K562 (cell line): ENCODE measurements around the gene SNRNP70. TPM values are rescaled to one million over a fixed set of nuclear protein-coding genes. Genes with fewer than 3 reads are reported as not detected.
A peak's percentile ranks its signal among the peaks of the same experiment; 100 is the strongest.

Source experiments
- ATAC-seq: fragments of 200-7000 bp; cut with Tn5 transposase; 3 replicates; pipeline ENCODE4 v1.9.1; 2020; ENCODE audit warnings: moderate library complexity
- BruUV-seq: library from RNA; stranded (reverse); fragments of 400-500 nt; replicated peaks from 2 replicates; lab custom pipeline; 2021; lab: Mats Ljungman, UMichigan
- CTCF ChIA-PET: fragments of 300-600 bp; formaldehyde crosslinking; extraction: SDS; loops from one replicate; lab custom pipeline; 2021; ENCODE audit warnings: low intra/inter-chr PET ratio; lab: Yijun Ruan, JAX
- POLR2A ChIA-PET: fragments of 300-600, 350-650 bp; sonication (Branson Sonifier 250); formaldehyde crosslinking; extraction: SDS; loops from one replicate; lab custom pipeline; 2021; ENCODE audit warnings: antibody characterized with exemption, inconsistent platforms; lab: Yijun Ruan, JAX
- DNase-seq, 4 experiments: peaks; one replicate each; pipeline versions ENCODE4 v3.0.0 to v3.0.0-alpha.2; 2011 to 2018; ENCODE audit warnings: low spot score in 3 of 4, mixed read lengths in 3 of 4; ENCODE audit errors: extremely low read depth in 1 of 4
- FAIRE-seq: peaks from 2 replicates; lab custom pipeline; 2011; peaks lifted over from hg19 to GRCh38; lab: Jason Lieb, UNC
- H2AFZ ChIP-seq: 2 replicates; pipeline ENCODE4 v1.6.0; 2011; ENCODE audit warnings: low read depth, low read length, control low read depth, inconsistent platforms
- H3K27ac ChIP-seq: fragments of 200-600 bp; 3 replicates; pipeline ENCODE4 v1.8.0; 2011; ENCODE audit warnings: low read depth, mild to moderate bottlenecking, control low read depth, inconsistent platforms, low read length, moderate library complexity, mixed read lengths; ENCODE audit errors: extremely low read depth
- H3K27me3 ChIP-seq, 2 experiments: fragments of 300-600 bp in 1 of 2; 2 replicates in 1 of 2; 3 replicates in 1 of 2; pipeline versions ENCODE4 v1.6.0 to v1.8.0; 2011; ENCODE audit warnings: inconsistent platforms in 2 of 2, low read length in 2 of 2, mild to moderate bottlenecking in 1 of 2, mixed read lengths in 1 of 2, moderate library complexity in 1 of 2; ENCODE audit not compliant: control insufficient read depth in 2 of 2, insufficient read depth in 2 of 2
- H3K36me3 ChIP-seq: fragments of 300-600 bp; 3 replicates; pipeline ENCODE4 v1.8.0; 2011; ENCODE audit warnings: mild to moderate bottlenecking, low read length, inconsistent platforms; ENCODE audit not compliant: control insufficient read depth, insufficient read depth
- H3K4me1 ChIP-seq, 2 experiments: fragments of 200-600 bp in 1 of 2; replicated peaks in 1 of 2; 2 replicates in 1 of 2; 3 replicates in 1 of 2; pipeline versions ENCODE4 v1.5.1 to v1.8.0; 2011; ENCODE audit warnings: inconsistent platforms in 2 of 2, low read length in 2 of 2, mild to moderate bottlenecking in 1 of 2, mixed read lengths in 1 of 2, moderate library complexity in 1 of 2; ENCODE audit not compliant: control insufficient read depth in 2 of 2, insufficient read depth in 2 of 2
- H3K4me2 ChIP-seq: 2 replicates; pipeline ENCODE4 v1.6.1; 2011; ENCODE audit warnings: low read length, control low read depth, inconsistent platforms, mixed read lengths; ENCODE audit not compliant: insufficient read depth
- H3K4me3 ChIP-seq: fragments of 200-600 bp; sonication (generic), shearing (Covaris generic); 2 replicates; pipeline ENCODE4 v1.5.1; 2016; ENCODE audit warnings: control low read depth, inconsistent platforms
- H3K79me2 ChIP-seq: fragments of 200-600 bp; 3 replicates; pipeline ENCODE4 v1.8.0; 2011; ENCODE audit warnings: low read length, inconsistent platforms; ENCODE audit not compliant: control insufficient read depth, insufficient read depth
- H3K9ac ChIP-seq, 2 experiments: 2 replicates each; pipeline versions ENCODE4 v1.6.0 to v1.6.1; 2011; ENCODE audit warnings: low read depth in 2 of 2, low read length in 2 of 2, control low read depth in 1 of 2, inconsistent platforms in 1 of 2, mild to moderate bottlenecking in 1 of 2, mixed read lengths in 1 of 2; ENCODE audit not compliant: insufficient read depth in 1 of 2
- H3K9me1 ChIP-seq: one replicate; pipeline ENCODE4 v1.6.0; 2011; ENCODE audit warnings: inconsistent platforms, mild to moderate bottlenecking, low read length, moderate library complexity; ENCODE audit not compliant: control insufficient read depth, insufficient read depth
- H3K9me3 ChIP-seq: replicated peaks from 2 replicates; pipeline ENCODE4 v1.5.1; 2011; ENCODE audit warnings: low read depth, low read length, inconsistent platforms; ENCODE audit not compliant: control insufficient read depth, insufficient read depth
- H4K20me1 ChIP-seq: replicated peaks from 2 replicates; pipeline ENCODE4 v1.6.1; 2011; ENCODE audit warnings: low read length, inconsistent platforms, mixed read lengths; ENCODE audit not compliant: control insufficient read depth, insufficient read depth
- HEY1 ChIP-seq: fragments of 250-450 bp; sonication (Bioruptor Pico); IDR thresholded peaks from 2 replicates; pipeline ENCODE4 v1.5.0; 2020; ENCODE audit warnings: mild to moderate bottlenecking, moderate library complexity, borderline replicate concordance
- HNRNPLL ChIP-seq: fragments of 200-400 bp; formaldehyde crosslinking; IDR thresholded peaks from 2 replicates; pipeline ENCODE4 v1.6.1; 2017; ENCODE audit warnings: low read length, low read depth, mild to moderate bottlenecking; ENCODE audit not compliant: poor library complexity, severe bottlenecking
- KAT7 ChIP-seq: sonication (generic); formaldehyde crosslinking; IDR thresholded peaks from 2 replicates; pipeline ENCODE4 v1.8.0; 2022; ENCODE audit warnings: missing genetic modification reagents, mild to moderate bottlenecking, borderline replicate concordance
- NCOA6 ChIP-seq: fragments of 450-650 bp; IDR thresholded peaks from 2 replicates; pipeline ENCODE4 v1.6.1; 2017; ENCODE audit warnings: mild to moderate bottlenecking
- PHTF2 ChIP-seq: fragments of 250-450 bp; sonication (Bioruptor Pico); IDR thresholded peaks from 2 replicates; pipeline ENCODE4 v1.5.0; 2021; ENCODE audit warnings: mild to moderate bottlenecking
- PML ChIP-seq: IDR thresholded peaks from 2 replicates; pipeline ENCODE4 v1.6.1; 2012; ENCODE audit warnings: low read length, inconsistent platforms
- POLR2A ChIP-seq: fragments of 450-650 bp; conservative IDR thresholded peaks from 2 replicates; pipeline ENCODE4 v1.6.1; 2016
- POLR2B ChIP-seq: fragments of 450-650 bp; IDR thresholded peaks from 2 replicates; pipeline ENCODE4 v1.6.1; 2018; ENCODE audit warnings: low read depth; ENCODE audit not compliant: partially characterized antibody
- RB1 ChIP-seq: fragments of 450-650 bp; IDR thresholded peaks from 2 replicates; pipeline ENCODE4 v1.6.1; 2017; ENCODE audit warnings: low read depth, mild to moderate bottlenecking
- RBBP5 ChIP-seq: fragments of 200-600 bp; sonication (generic); IDR thresholded peaks from 2 replicates; pipeline ENCODE4 v1.6.1; 2012; ENCODE audit warnings: borderline replicate concordance, mild to moderate bottlenecking, low read length, control low read depth, inconsistent platforms; ENCODE audit not compliant: insufficient read depth, poor library complexity, severe bottlenecking
- TAF7 ChIP-seq: fragments of 450-650 bp; IDR thresholded peaks from 2 replicates; pipeline ENCODE4 v1.6.1; 2016; ENCODE audit warnings: missing genetic modification characterization, missing compliant biosample characterization
- TAF9B ChIP-seq: fragments of 450-650 bp; IDR thresholded peaks from 2 replicates; pipeline ENCODE4 v1.6.1; 2018; ENCODE audit warnings: mild to moderate bottlenecking; ENCODE audit not compliant: partially characterized antibody
- WGBS: fragments of 100-300 bp; shearing (Covaris generic); methylation state at CpG from one replicate; pipeline ENCODE4 v1.1.6; 2016; ENCODE audit warnings: low coverage, mixed read lengths; ENCODE audit not compliant: insufficient coverage; ENCODE audit errors: missing lambda C conversion rate; 5-methylcytosine and 5-hydroxymethylcytosine counted together
- in situ Hi-C: fragments of 300-500 bp; cut with MboI; formaldehyde crosslinking; loops from 4 replicates; pipeline ENCODE4 v1.15.0; 2018; ENCODE audit warnings: inconsistent platforms, mixed read lengths
- intact Hi-C: fragments of 100-400 bp; cut with micrococcal nuclease; formaldehyde crosslinking; loops from 2 replicates; pipeline ENCODE4 v1.14.2; 2022
- polyA plus RNA-seq, 8 experiments: library from polyadenylated mRNA; depleted of rRNA in 4 of 8; stranded (reverse) in 5 of 8; unstranded in 3 of 8; fragments of >200 nt; fragmentation: Nextera tagmentation in 2 of 8; fragmentation: Illumina TruSeq in 1 of 8; extraction: Ambion mirVana in 2 of 8; extraction: Trizol in 1 of 8; gene quantifications; 2 replicates each; pipeline versions ENCODE4 v1.2.1 to v1.2.3, GENCODE V29; 2011 to 2014; ENCODE audit warnings: inconsistent platforms in 1 of 8, missing spikeins in 1 of 8
- total RNA-seq, 7 experiments: library from RNA; depleted of rRNA in 6 of 7; stranded (reverse); fragments of >200 nt in 6 of 7; fragmentation: Illumina TruSeq in 2 of 7; extraction: Trizol in 2 of 7; gene quantifications; 2 replicates each; pipeline versions ENCODE4 v1.2.1 to v1.2.3, GENCODE V29; 2011 to 2021; ENCODE audit warnings: low replicate concordance in 1 of 7
- TF ChIP-seq, protein P1 (sequence below): fragments of 450-650 bp; IDR thresholded peaks from 2 replicates; pipeline ENCODE4 v1.6.1; 2014; ENCODE audit warnings: low read depth, mild to moderate bottlenecking, moderate library complexity, borderline replicate concordance
- TF ChIP-seq, protein P2 (sequence below), 2 experiments: fragments of 200-800 bp in 1 of 2; sonication (Bioruptor generic) in 1 of 2; sonication (generic) in 1 of 2; formaldehyde crosslinking in 1 of 2; IDR thresholded peaks in 1 of 2; conservative IDR thresholded peaks in 1 of 2; 2 replicates each; pipeline versions ENCODE4 v1.5.0 to v1.6.1; 2016 to 2020; ENCODE audit warnings: missing compliant biosample characterization in 1 of 2, missing genetic modification characterization in 1 of 2, missing genetic modification reagents in 1 of 2

SNRNP70 gene
- total and polyA plus RNA-seq, 9 of the 15 experiments (the other 6 are each of a cell fraction or from before 2014, with no cell fraction given): 2.8 to 496 (median 136) TPM

DNA sequence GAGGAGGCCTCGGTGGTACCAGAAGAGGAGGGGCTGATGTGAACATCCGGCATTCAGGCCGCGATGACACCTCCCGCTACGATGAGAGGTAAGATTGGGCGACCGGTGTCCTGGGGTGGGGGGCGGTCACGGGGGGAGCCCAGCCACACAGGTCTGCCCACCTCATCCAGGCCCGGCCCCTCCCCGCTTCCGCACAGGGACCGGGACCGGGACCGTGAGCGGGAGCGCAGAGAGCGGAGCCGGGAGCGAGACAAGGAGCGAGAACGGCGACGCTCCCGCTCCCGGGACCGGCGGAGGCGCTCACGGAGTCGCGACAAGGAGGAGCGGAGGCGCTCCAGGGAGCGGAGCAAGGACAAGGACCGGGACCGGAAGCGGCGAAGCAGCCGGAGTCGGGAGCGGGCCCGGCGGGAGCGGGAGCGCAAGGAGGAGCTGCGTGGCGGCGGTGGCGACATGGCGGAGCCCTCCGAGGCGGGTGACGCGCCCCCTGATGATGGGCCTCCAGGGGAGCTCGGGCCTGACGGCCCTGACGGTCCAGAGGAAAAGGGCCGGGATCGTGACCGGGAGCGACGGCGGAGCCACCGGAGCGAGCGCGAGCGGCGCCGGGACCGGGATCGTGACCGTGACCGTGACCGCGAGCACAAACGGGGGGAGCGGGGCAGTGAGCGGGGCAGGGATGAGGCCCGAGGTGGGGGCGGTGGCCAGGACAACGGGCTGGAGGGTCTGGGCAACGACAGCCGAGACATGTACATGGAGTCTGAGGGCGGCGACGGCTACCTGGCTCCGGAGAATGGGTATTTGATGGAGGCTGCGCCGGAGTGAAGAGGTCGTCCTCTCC is 22.6 kb downstream of the SNRNP70 start (continued):
- TF ChIP-seq, protein P1, sequence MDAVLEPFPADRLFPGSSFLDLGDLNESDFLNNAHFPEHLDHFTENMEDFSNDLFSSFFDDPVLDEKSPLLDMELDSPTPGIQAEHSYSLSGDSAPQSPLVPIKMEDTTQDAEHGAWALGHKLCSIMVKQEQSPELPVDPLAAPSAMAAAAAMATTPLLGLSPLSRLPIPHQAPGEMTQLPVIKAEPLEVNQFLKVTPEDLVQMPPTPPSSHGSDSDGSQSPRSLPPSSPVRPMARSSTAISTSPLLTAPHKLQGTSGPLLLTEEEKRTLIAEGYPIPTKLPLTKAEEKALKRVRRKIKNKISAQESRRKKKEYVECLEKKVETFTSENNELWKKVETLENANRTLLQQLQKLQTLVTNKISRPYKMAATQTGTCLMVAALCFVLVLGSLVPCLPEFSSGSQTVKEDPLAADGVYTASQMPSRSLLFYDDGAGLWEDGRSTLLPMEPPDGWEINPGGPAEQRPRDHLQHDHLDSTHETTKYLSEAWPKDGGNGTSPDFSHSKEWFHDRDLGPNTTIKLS: no peak
- 0 out of 2 replicates have a peak, but pooled peaks have one; percentile 14 for TF ChIP-seq RB1
- TF ChIP-seq, all 486 proteins: peak for 8

DNA sequence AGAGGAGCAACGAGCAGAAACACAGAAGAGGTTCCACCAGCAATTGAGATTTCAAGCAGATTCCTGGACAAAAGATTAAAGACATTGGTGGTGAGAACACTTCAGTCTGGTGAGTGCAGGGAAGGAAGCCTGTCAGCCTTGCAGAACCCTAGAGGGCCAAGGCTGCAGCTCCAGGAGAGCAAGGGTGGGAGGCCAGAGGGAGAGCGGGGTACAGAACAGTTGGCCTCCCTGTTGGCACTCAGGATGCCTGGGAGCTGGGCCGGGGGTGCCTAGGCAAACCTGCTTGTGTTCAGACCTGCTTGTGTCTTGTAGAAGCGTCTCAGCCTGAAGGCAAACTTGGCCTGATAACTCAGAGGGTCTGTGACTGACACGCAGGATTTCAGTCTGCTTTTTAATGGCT is 23.8 kb downstream of the SNRNP70 start:
- CTCF ChIA-PET: no interaction called here
- Histone ChIP-seq H3K36me3 (peaks cover 59% of the 10 kb centered on the region), H3K27ac (no peak overlapping the region), H3K79me2 (peaks cover 5% of the 10 kb centered on the region; the same call in 2 of the 3 replicates), H3K4me2 (no peak overlapping the region), H3K27me3 (no peaks in the 10 kb centered on the region), H3K4me1 (peaks cover 22 to 54% of the 10 kb centered on the region in 2 experiments), H3K9me3 (no peaks in the 10 kb centered on the region), H3K9me1 (peaks cover 11% of the 10 kb centered on the region), H2AFZ (no peak overlapping the region), H3K4me3 (no peak overlapping the region), H4K20me1 (peaks cover 17% of the 10 kb centered on the region), H3K9ac (no peak overlapping the region; a peak in 1 of 4 replicates)
- FAIRE-seq (no peak), DNase-seq (no peak), ATAC-seq (0 out of 3 replicates have a peak, but pooled peaks have one; percentile 7)
- WGBS: 64% methylated on average over 4 of the region's 5 CpGs
- in situ Hi-C loops: no loop called here
- POLR2A ChIA-PET: interaction anchor here (0.6 to 2.2 kb wide), 5 partner anchors 11 to 1640 kb away, joined by 3 to 12 read pairs (median 3); no protein-coding TSS in a partner anchor
- intact Hi-C loops: no loop called here
- no TSS peak for BruUV-seq
- no peak for TF ChIP-seq KAT7 (CRISPR knock-in tag)
- no peak for TF ChIP-seq HEY1 (CRISPR knock-in tag)
- no peak for TF ChIP-seq HNRNPLL
- TF ChIP-seq POLR2A: peak; percentile 64
- no peak for TF ChIP-seq RBBP5
- no peak for TF ChIP-seq TAF9B
- peak; percentile 54 for TF ChIP-seq POLR2B
- no peak for TF ChIP-seq TAF7 (tag)
- TF ChIP-seq, protein P2, sequence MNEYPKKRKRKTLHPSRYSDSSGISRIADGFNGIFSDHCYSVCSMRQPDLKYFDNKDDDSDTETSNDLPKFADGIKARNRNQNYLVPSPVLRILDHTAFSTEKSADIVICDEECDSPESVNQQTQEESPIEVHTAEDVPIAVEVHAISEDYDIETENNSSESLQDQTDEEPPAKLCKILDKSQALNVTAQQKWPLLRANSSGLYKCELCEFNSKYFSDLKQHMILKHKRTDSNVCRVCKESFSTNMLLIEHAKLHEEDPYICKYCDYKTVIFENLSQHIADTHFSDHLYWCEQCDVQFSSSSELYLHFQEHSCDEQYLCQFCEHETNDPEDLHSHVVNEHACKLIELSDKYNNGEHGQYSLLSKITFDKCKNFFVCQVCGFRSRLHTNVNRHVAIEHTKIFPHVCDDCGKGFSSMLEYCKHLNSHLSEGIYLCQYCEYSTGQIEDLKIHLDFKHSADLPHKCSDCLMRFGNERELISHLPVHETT (CRISPR knock-in tag; conservative IDR thresholded peaks at IDR 0.05 in 1 of 2, IDR thresholded peaks at IDR 0.05 in 1 of 2): no peak
- TF ChIP-seq PHTF2: no peak
- TF ChIP-seq NCOA6: no peak
- TF ChIP-seq PML: 0 out of 2 replicates have a peak, but pooled peaks have one; percentile 11
